ENCODE data around the gene SLC29A4.

Gene SLC29A4

DNA sequence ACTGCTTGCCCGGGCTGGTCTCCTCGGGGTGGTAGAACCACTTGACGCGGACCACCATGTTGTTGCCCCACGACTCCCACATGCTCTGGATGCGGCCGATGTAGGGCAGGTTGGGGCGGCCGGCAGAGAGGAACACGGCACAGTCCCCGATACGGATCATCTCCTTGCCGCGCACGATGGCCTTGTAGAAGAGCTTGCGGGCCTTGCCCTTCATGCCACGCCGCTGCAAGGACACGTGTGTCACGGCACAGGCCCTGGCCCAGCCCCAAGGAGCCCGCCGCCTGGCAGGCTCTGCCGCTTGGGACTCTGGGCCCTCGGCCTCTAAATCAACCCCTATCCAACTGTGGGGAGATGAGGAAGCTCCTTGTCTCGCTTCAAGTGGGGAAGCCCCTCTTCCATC, 26.4 kb downstream of the SLC29A4 start:
- TF ChIP-seq CTCF (IDR thresholded peaks at IDR 0.05) = no peak

DNA sequence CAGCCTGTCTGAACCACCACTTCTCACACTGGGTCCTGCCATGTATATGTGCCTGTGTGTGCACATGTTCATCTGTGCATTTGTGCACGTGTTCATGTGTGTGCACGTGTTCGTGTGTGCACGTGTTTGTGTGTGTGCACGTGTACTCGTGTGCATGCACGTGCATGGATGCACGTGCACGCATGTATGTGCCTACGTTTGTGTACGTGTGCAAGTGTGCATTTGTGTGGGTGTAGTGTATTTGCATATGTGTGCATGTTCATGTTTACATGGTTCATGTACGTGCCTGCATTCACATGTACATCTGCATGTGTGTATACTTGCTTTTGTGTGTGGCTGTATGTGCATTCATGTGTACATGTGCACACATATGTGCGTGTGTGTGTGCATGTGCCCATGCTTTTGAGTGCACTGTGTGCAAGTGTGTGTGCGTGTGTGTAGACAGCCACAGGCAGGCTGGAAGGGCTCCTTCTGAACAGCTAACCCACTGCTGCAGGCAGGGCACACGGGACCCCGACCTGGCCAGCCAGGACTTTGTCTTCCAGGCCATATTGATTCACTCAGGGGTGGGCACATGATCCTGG, 28.2 kb downstream of the SLC29A4 start:
- no peak for TF ChIP-seq CTCF (IDR thresholded peaks at IDR 0.05)

DNA sequence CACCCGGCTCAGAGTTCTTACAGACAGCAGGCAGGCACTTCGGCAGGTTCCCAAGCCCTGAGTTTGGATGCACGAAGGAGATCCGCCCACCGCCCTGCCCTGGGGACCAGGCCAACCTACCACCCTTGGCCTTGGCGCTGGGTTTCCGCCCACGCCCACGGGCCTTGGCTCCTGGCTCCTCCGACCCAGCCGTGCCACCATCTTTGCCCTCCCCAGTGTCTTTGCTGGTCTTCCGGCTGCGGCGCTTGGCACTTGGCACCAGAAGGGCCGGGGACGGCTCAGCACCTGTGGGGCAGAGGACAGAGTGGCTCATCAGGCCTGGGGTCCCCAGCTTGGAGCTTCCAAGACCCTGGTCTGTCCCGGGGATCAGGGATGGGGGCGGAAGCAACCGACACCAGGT, 32.1 kb downstream of the SLC29A4 start:
- no peak for TF ChIP-seq CTCF (IDR thresholded peaks at IDR 0.05)

DNA sequence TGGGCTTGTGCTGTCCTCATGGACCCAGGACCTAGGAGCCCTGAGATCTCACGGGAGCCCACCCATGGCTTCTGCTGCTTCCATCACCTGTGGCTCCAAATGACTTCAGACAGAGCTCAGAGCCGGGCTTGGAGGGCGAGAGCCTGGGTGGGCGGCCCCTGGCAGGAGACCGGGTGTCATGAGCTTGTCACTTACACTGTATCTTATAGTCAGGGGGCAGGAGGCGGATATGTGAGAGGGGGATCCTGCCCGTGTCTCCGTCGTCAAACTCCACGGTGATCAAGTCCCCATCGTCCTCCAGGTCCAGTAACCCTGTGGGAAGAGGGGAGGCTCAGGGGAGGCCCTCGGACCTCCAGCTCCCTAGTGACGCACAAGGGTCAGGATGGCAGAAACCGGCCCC, 33.0 kb downstream of the SLC29A4 start:
- TF ChIP-seq CTCF (IDR thresholded peaks at IDR 0.05) = no peak

- no peak for TF ChIP-seq CTCF (IDR thresholded peaks at IDR 0.05)
Observed at GRCh38 chr7:5320391-5320790, 37.6 kb downstream of the SLC29A4 start.

DNA sequence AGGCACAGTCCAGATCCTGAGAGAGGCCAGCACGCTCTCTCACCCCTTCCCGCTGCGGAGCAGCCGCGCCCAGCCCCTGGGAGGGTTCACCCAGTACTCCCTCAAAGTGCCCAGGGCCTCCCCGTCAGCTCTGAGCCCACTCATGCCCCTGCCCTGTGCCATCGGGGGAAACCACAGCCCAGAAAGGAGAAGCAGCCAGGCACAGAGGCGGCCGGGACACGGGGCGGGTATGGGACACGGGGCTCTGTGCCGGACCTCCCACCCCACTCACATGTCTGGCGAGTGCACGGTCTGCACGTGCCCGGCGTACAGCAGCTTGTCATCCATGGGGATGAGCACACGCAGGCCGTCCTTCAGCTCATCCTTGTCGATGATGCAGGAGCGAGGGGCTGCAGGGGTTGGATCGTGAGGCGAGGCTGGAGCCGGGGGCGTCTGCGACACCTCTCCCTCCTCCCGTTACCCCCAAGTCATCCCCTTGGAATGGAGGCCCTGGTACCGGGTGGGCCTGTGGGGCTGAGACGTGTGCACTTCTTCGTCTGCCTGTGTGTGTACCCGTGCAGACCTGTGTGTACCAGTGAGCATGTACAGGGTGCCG, 38.2 kb downstream of the SLC29A4 start:
- no peak for TF ChIP-seq CTCF (IDR thresholded peaks at IDR 0.05)

DNA sequence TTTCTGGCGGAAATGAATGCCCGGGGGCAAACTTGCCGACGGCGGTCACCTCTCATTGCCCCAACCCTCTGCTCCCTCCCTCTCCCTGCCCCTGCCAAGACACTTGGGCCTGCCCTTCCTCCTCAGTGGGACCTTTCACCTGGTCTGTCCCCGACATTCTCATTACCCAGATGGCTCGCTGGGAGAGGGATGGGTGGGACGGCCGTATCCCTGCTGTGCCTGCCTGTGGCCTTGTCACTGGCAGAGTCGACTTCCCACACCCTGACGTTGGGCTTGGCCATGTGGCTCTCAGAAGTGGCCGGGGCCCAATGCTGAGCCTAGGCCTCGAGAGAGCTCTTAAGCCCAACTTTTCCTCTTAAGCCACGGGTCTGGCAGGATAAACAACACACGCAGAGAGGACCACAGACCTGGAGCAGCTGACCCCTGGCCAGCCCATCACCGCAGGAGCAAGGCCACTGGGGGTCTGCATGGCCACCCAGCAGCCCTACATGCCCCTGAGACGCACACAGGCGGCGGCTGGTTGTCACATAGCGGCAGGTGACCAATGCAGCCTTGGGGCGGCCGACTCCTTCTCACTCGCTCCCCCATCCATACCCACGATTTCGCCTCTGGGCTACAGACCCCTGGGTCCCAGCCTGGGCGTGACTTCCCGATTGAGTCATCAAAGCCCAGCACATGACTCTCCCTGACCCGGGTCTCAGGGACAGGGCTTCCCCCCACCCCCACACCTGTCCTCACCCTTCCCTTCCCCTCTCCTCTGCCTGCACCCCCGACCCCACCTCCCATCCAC, 40.1 kb downstream of the SLC29A4 start:
- TF ChIP-seq CTCF (IDR thresholded peaks at IDR 0.05) = no peak
